ENCODE measurements around the gene TCF20.

The TCF20 gene

DNA sequence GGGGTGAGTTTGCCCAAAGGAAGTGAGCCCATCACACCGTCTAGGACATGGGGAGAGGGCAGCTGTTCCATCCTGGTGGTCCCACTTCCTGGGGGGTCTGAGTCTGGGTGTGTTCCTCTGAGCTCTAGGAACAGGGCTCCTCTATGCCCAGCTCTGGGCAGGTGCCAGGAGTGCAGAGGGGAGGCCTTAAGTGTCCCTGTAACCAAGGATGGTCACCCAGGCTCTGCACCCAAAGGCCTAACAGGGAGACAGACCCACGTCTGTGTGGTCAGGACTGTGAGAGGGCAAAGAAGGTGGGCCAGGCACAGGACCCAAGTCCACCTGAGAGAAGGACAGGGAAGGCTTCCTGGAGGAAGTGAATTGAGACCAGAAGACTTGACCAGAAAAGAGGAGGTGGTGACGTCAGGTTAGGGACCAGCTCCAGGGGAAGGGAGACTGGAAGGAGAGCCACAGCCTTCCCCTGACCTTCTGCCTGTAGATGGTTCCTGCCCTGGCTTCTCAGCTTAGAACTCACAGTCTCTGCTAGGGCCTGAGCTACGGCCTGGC lies 11.3 kb upstream of the TCF20 start:
- no peak for DNase-seq
- Histone ChIP-seq H3K4me3 (ENCODE audit: low read depth, low read length) (no peak overlapping the region), H3K4me1 (peaks cover 10% of the 10 kb centered on the region), H3K27me3 (no peaks in the 10 kb centered on the region), H3K9me3 (no peaks in the 10 kb centered on the region), H3K36me3 (no peaks in the 10 kb centered on the region)
- TF ChIP-seq, protein P1, sequence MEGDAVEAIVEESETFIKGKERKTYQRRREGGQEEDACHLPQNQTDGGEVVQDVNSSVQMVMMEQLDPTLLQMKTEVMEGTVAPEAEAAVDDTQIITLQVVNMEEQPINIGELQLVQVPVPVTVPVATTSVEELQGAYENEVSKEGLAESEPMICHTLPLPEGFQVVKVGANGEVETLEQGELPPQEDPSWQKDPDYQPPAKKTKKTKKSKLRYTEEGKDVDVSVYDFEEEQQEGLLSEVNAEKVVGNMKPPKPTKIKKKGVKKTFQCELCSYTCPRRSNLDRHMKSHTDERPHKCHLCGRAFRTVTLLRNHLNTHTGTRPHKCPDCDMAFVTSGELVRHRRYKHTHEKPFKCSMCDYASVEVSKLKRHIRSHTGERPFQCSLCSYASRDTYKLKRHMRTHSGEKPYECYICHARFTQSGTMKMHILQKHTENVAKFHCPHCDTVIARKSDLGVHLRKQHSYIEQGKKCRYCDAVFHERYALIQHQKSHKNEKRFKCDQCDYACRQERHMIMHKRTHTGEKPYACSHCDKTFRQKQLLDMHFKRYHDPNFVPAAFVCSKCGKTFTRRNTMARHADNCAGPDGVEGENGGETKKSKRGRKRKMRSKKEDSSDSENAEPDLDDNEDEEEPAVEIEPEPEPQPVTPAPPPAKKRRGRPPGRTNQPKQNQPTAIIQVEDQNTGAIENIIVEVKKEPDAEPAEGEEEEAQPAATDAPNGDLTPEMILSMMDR (IDR thresholded peaks at IDR 0.05; ENCODE audit: low read depth, low read length), result no peak

GRCh38 chr22:42281284-42281683 lies 10.8 kb upstream of the TCF20 start:
- Histone ChIP-seq H3K4me3 (ENCODE audit: low read depth, low read length) (no peak overlapping the region), H3K27me3 (no peaks in the 10 kb centered on the region), H3K9me3 (no peaks in the 10 kb centered on the region), H3K36me3 (no peaks in the 10 kb centered on the region), H3K4me1 (peaks cover 10% of the 10 kb centered on the region)
- no peak for DNase-seq
- TF ChIP-seq, protein P1 (IDR thresholded peaks at IDR 0.05; ENCODE audit: low read depth, low read length), result no peak

- Histone ChIP-seq H3K9me3 (no peaks in the 10 kb centered on the region), H3K27me3 (no peaks in the 10 kb centered on the region), H3K4me3 (ENCODE audit: low read depth, low read length) (no peak overlapping the region), H3K4me1 (peaks cover 10% of the 10 kb centered on the region), H3K36me3 (no peaks in the 10 kb centered on the region)
- TF ChIP-seq, protein P1 (IDR thresholded peaks at IDR 0.05; ENCODE audit: low read depth, low read length), result no peak
- no peak for DNase-seq
Observed at GRCh38 chr22:42280836-42281235, 10.4 kb upstream of the TCF20 start.

GRCh38 chr22:42280140-42280539 lies 9.7 kb upstream of the TCF20 start:
- H3K36me3 ChIP-seq, result no peaks in the 10 kb centered on the region
- DNase-seq, result no peak
- no peaks in the 10 kb centered on the region for H3K9me3 ChIP-seq
- H3K4me1 ChIP-seq, result peaks cover 10% of the 10 kb centered on the region
- no peaks in the 10 kb centered on the region for H3K27me3 ChIP-seq
- TF ChIP-seq, protein P1 (IDR thresholded peaks at IDR 0.05; ENCODE audit: low read depth, low read length), result no peak
- H3K4me3 ChIP-seq (ENCODE audit: low read depth, low read length), result no peak overlapping the region

- TF ChIP-seq, protein P1 (IDR thresholded peaks at IDR 0.05; ENCODE audit: low read depth, low read length), result no peak
- H3K4me3 ChIP-seq (ENCODE audit: low read depth, low read length), result no peak overlapping the region
- no peaks in the 10 kb centered on the region for H3K9me3 ChIP-seq
- H3K36me3 ChIP-seq, result no peaks in the 10 kb centered on the region
- no peak for DNase-seq
- H3K4me1 ChIP-seq, result peaks cover 10% of the 10 kb centered on the region
- no peaks in the 10 kb centered on the region for H3K27me3 ChIP-seq
Observed at GRCh38 chr22:42279425-42280020, 9.1 kb upstream of the TCF20 start.

DNA sequence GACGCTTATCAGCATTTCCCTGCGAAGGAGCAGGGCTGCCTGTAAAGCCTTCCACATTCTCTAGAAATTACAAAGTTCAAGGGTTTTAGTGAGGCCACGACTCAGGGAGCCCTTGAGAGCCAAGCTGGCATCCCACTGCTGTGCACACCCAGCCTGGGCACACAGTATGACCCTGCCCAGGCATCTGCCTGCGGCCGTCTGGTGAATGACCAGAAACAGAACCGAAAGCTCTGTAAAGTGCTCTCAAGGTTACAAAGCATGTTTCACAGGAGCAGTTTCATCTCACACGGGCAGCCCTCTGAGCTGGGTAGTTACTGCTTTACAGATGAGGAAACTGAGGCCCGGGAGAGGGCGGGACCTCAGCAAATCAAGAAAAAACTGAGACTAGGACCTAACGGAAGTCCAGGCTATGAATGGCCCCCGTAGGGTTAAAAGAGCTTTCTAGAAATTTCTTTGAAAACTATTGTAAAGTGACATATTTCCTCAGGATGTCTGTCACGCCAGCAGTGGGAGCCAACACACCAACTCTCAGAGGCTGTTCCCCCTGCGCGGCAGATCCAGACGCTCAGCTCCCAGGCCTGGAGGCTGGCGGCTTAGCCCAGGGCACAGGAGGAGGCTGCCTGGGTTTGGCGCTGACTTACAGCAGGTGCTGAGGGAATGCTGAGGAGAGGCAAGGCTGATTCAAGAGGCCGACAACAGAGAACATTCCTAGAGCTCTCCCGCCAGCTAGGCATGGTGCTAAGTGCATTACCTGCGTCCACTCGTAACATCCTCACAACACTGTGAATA lies 7.7 kb upstream of the TCF20 start:
- Histone ChIP-seq H3K4me3 (ENCODE audit: low read depth, low read length) (no peak overlapping the region), H3K4me1 (peaks cover 14% of the 10 kb centered on the region), H3K36me3 (no peaks in the 10 kb centered on the region), H3K9me3 (no peaks in the 10 kb centered on the region), H3K27me3 (no peaks in the 10 kb centered on the region)
- TF ChIP-seq, protein P1 (IDR thresholded peaks at IDR 0.05; ENCODE audit: low read depth, low read length), result peak; percentile 75
- peak; percentile 80 for DNase-seq
